Ecto neural progenitor cell (in vitro differentiated cells): ENCODE measurements around the gene USP3.
"Not testable (repeated sequence)": the region's sequence is repeated elsewhere in the genome, so short reads cannot be mapped to it uniquely, and the experiment has no call there.

ENCODE experiments used
- DNase-seq: peaks from one replicate; pipeline ENCODE4 v3.0.0-alpha.2; 2018; ENCODE audit warnings: low spot score

Gene USP3

GRCh38 chr15:63513728-63514127 lies 9.3 kb downstream of the USP3 start:
- no peak for DNase-seq

- DNase-seq = no peak
These were observed 10.1 kb downstream of the USP3 start for GRCh38 chr15:63514531-63514943.

GRCh38 chr15:63517202-63517601 lies 12.8 kb downstream of the USP3 start:
- no peak for DNase-seq

- DNase-seq = no peak
These were observed 13.2 kb downstream of the USP3 start for GRCh38 chr15:63517628-63518027.

GRCh38 chr15:63519041-63519440 lies 14.6 kb downstream of the USP3 start:
- no peak for DNase-seq

- no peak for DNase-seq
These were observed 15.3 kb downstream of the USP3 start for GRCh38 chr15:63519548-63520178.

- DNase-seq = not testable (repeated sequence)
These were observed 16.1 kb downstream of the USP3 start for GRCh38 chr15:63520462-63520861.

- DNase-seq = no peak
These were observed 17.8 kb downstream of the USP3 start for GRCh38 chr15:63522225-63522578.

GRCh38 chr15:63523306-63523990 lies 19.1 kb downstream of the USP3 start:
- DNase-seq = no peak

GRCh38 chr15:63524316-63525015 lies 20.1 kb downstream of the USP3 start:
- DNase-seq = no peak

- no peak for DNase-seq
These were observed 22.0 kb downstream of the USP3 start for GRCh38 chr15:63526401-63526800.

GRCh38 chr15:63528138-63528659 lies 23.8 kb downstream of the USP3 start:
- no peak for DNase-seq

- no peak for DNase-seq
These were observed 25.8 kb downstream of the USP3 start for GRCh38 chr15:63530235-63530634.

GRCh38 chr15:63530752-63531299 lies 26.4 kb downstream of the USP3 start:
- DNase-seq = no peak

- no peak for DNase-seq
These were observed 27.2 kb downstream of the USP3 start for GRCh38 chr15:63531586-63531985.

- no peak for DNase-seq
These were observed 27.9 kb downstream of the USP3 start for GRCh38 chr15:63532307-63532744.

GRCh38 chr15:63534888-63535287 lies 30.5 kb downstream of the USP3 start:
- not testable (repeated sequence) for DNase-seq

- no peak for DNase-seq
These were observed 31.3 kb downstream of the USP3 start for GRCh38 chr15:63535689-63536088.

- no peak for DNase-seq
These were observed 34.5 kb downstream of the USP3 start for GRCh38 chr15:63538876-63539275.

- no peak for DNase-seq
These were observed 35.1 kb downstream of the USP3 start for GRCh38 chr15:63539521-63539920.

GRCh38 chr15:63539998-63540397 lies 35.6 kb downstream of the USP3 start:
- DNase-seq = no peak

- no peak for DNase-seq
These were observed 36.1 kb downstream of the USP3 start for GRCh38 chr15:63540449-63540848.
